Liver (tissue), 9 donors: Measurements from ENCODE around the gene MYL12B. TPM values are rescaled to one million over a fixed set of nuclear protein-coding genes. Genes with fewer than 3 reads are reported as not detected.

ENCODE experiments used
- DNase-seq: peaks from one replicate; pipeline ENCODE4 v3.0.0-alpha.2; 2017; ENCODE audit warnings: low spot score
- H3K27ac ChIP-seq, 2 donors: one replicate each; pipeline ENCODE4 v1.7.0; 2013; ENCODE audit warnings: inconsistent platforms in 2 of 2, low read length in 2 of 2, control low read depth in 1 of 2, low read depth in 1 of 2, mild to moderate bottlenecking in 1 of 2
- H3K27me3 ChIP-seq, 4 donors: one replicate each; pipeline versions ENCODE4 v1.6.1 to v1.7.0; 2013; ENCODE audit warnings: low read length in 3 of 4, inconsistent platforms in 1 of 4, mild to moderate bottlenecking in 1 of 4, moderate library complexity in 1 of 4; ENCODE audit not compliant: control insufficient read depth in 4 of 4, insufficient read depth in 4 of 4
- H3K36me3 ChIP-seq, 4 donors: one replicate each; pipeline versions ENCODE4 v1.6.1 to v1.7.0; 2013; ENCODE audit warnings: low read length in 3 of 4, mild to moderate bottlenecking in 3 of 4, low read depth in 1 of 4, moderate library complexity in 1 of 4; ENCODE audit not compliant: control insufficient read depth in 4 of 4, insufficient read depth in 3 of 4
- H3K4me1 ChIP-seq, 4 donors: one replicate each; pipeline versions ENCODE4 v1.6.1 to v1.7.0; 2013; ENCODE audit warnings: low read length in 3 of 4, mild to moderate bottlenecking in 3 of 4, moderate library complexity in 1 of 4; ENCODE audit not compliant: control insufficient read depth in 4 of 4, insufficient read depth in 4 of 4
- H3K4me3 ChIP-seq, 3 donors: one replicate each; pipeline versions ENCODE4 v1.6.1 to v1.7.0; 2013; ENCODE audit warnings: low read length in 3 of 3, control low read depth in 1 of 3, low read depth in 1 of 3, mild to moderate bottlenecking in 1 of 3
- H3K9ac ChIP-seq, 2 donors: one replicate each; pipeline ENCODE4 v1.7.0; 2013; ENCODE audit warnings: low read length in 2 of 2, mild to moderate bottlenecking in 2 of 2, moderate library complexity in 2 of 2, control low read depth in 1 of 2, low read depth in 1 of 2
- H3K9me3 ChIP-seq, 4 donors: one replicate each; pipeline versions ENCODE4 v1.6.1 to v1.7.0; 2013; ENCODE audit warnings: low read length in 3 of 4; ENCODE audit not compliant: control insufficient read depth in 4 of 4
- ATF3 ChIP-seq: IDR thresholded peaks from 2 replicates; pipeline ENCODE4 v1.6.1; 2016; ENCODE audit warnings: antibody characterized with exemption
- EGR1 ChIP-seq, 2 donors: IDR thresholded peaks; 2 replicates each; pipeline ENCODE4 v1.6.1; 2016 to 2018; ENCODE audit warnings: antibody characterized with exemption in 2 of 2, low read depth in 2 of 2
- FOXA2 ChIP-seq: IDR thresholded peaks from 2 replicates; pipeline ENCODE4 v1.6.1; 2016; ENCODE audit warnings: antibody characterized with exemption
- GABPA ChIP-seq, 2 donors: IDR thresholded peaks in 1 of 2; conservative IDR thresholded peaks in 1 of 2; 2 replicates each; pipeline ENCODE4 v1.6.1; 2016; ENCODE audit warnings: antibody characterized with exemption in 2 of 2, mild to moderate bottlenecking in 1 of 2, moderate library complexity in 1 of 2
- HNF4A ChIP-seq, 2 donors: conservative IDR thresholded peaks; 2 replicates each; pipeline ENCODE4 v1.6.1; 2016; ENCODE audit warnings: antibody characterized with exemption in 2 of 2, mild to moderate bottlenecking in 2 of 2
- JUND ChIP-seq, 2 donors: IDR thresholded peaks; 2 replicates each; pipeline ENCODE4 v1.6.1; 2016; ENCODE audit warnings: antibody characterized with exemption in 2 of 2
- NR2F2 ChIP-seq: IDR thresholded peaks from 2 replicates; pipeline ENCODE4 v1.6.1; 2016; ENCODE audit warnings: antibody characterized with exemption
- RAD21 ChIP-seq, 2 donors: IDR thresholded peaks; 2 replicates each; pipeline ENCODE4 v1.6.1; 2016; ENCODE audit warnings: antibody characterized with exemption in 2 of 2, mild to moderate bottlenecking in 2 of 2
- REST ChIP-seq: IDR thresholded peaks from 2 replicates; pipeline ENCODE4 v1.6.1; 2016; ENCODE audit warnings: antibody characterized with exemption, mild to moderate bottlenecking
- RXRA ChIP-seq, 2 donors: IDR thresholded peaks; 2 replicates each; pipeline ENCODE4 v1.6.1; 2017 to 2018; ENCODE audit warnings: antibody characterized with exemption in 2 of 2, mild to moderate bottlenecking in 1 of 2
- SP1 ChIP-seq: IDR thresholded peaks from 2 replicates; pipeline ENCODE4 v1.6.1; 2018; ENCODE audit warnings: antibody characterized with exemption, mild to moderate bottlenecking
- TAF1 ChIP-seq: conservative IDR thresholded peaks from 2 replicates; pipeline ENCODE4 v1.6.1; 2016; ENCODE audit warnings: antibody characterized with exemption, mild to moderate bottlenecking
- YY1 ChIP-seq: IDR thresholded peaks from 2 replicates; pipeline ENCODE4 v1.6.1; 2016; ENCODE audit warnings: antibody characterized with exemption, mild to moderate bottlenecking
- WGBS: extraction: QIAGEN DNeasy Blood & Tissue Kit; methylation state at CpG from one replicate; pipeline ENCODE4 v1.1.7; 2013; 5-methylcytosine and 5-hydroxymethylcytosine counted together
- polyA plus RNA-seq, 2 donors: library from polyadenylated mRNA; stranded (reverse) in 1 of 2; unstranded in 1 of 2; fragments of 200-250 nt in 1 of 2; fragments of >200 nt in 1 of 2; fragmentation: Nextera tagmentation in 1 of 2; extraction: Ambion mirVana in 1 of 2; gene quantifications; one replicate each; pipeline versions ENCODE4 v1.2.1 to v1.2.3, GENCODE V29; 2013 to 2015
- total RNA-seq, 2 donors: library from RNA; depleted of rRNA; stranded (reverse); fragments of >200 nt; gene quantifications; one replicate each; pipeline ENCODE4 v1.2.3, GENCODE V29; 2014
- TF ChIP-seq, protein P1 (sequence below): fragments of 150-350 bp; IDR thresholded peaks from 2 replicates; pipeline ENCODE4 v1.5.1; 2017; ENCODE audit warnings: improper control_type of control experiment, low read depth, low read length; ENCODE audit not compliant: missing input control
- TF ChIP-seq, protein P2 (sequence below): IDR thresholded peaks from 2 replicates; pipeline ENCODE4 v1.6.1; 2016; ENCODE audit warnings: antibody characterized with exemption
- TF ChIP-seq, protein P3 (sequence below): IDR thresholded peaks from 2 replicates; pipeline ENCODE4 v1.6.1; 2016; ENCODE audit warnings: antibody characterized with exemption
- donor health status: healthy.
- donor health status: healthy.
- donor health status: healthy.
- donor health status: healthy.
- donor health status: healthy.

The MYL12B gene
- total and polyA plus RNA-seq, 4 donors = 106 to 303 (median 155) TPM

GRCh38 chr18:3218819-3219218, 43.1 kb upstream of the MYL12B start:
- Histone ChIP-seq H3K4me1 (peaks cover 0 to 11% (median 4%) of the 10 kb centered on the region in 4 donors), H3K36me3 (peaks cover 0 to 3% (median 1%) of the 10 kb centered on the region in 4 donors), H3K27me3 (no peaks in the 10 kb centered on the region), H3K4me3 (peak overlapping the region in 2 of 3 donors; percentile 33 to 51), H3K9me3 (no peaks in the 10 kb centered on the region), H3K9ac (peak overlapping the region in 1 of 2 donors; percentile 86), H3K27ac (peak overlapping the region; percentile 11 to 23)
- TF ChIP-seq HNF4A (conservative IDR thresholded peaks at IDR 0.05) = peak; percentile 61 to 62
- peak; percentile 24 to 30 for TF ChIP-seq RXRA (IDR thresholded peaks at IDR 0.05)
- TF ChIP-seq YY1 = peak; percentile 26
- TF ChIP-seq, protein P1, sequence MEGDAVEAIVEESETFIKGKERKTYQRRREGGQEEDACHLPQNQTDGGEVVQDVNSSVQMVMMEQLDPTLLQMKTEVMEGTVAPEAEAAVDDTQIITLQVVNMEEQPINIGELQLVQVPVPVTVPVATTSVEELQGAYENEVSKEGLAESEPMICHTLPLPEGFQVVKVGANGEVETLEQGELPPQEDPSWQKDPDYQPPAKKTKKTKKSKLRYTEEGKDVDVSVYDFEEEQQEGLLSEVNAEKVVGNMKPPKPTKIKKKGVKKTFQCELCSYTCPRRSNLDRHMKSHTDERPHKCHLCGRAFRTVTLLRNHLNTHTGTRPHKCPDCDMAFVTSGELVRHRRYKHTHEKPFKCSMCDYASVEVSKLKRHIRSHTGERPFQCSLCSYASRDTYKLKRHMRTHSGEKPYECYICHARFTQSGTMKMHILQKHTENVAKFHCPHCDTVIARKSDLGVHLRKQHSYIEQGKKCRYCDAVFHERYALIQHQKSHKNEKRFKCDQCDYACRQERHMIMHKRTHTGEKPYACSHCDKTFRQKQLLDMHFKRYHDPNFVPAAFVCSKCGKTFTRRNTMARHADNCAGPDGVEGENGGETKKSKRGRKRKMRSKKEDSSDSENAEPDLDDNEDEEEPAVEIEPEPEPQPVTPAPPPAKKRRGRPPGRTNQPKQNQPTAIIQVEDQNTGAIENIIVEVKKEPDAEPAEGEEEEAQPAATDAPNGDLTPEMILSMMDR = no peak
- no peak for DNase-seq
- WGBS = 47% methylated on average over 2 of the region's 2 CpGs

GRCh38 chr18:3219241-3219630, 42.7 kb upstream of the MYL12B start:
- H3K9me3 ChIP-seq = no peaks in the 10 kb centered on the region
- H3K27ac ChIP-seq = peak overlapping the region; percentile 11 to 23
- peak overlapping the region in 1 of 2 donors; percentile 86 for H3K9ac ChIP-seq
- no peak for DNase-seq
- 47% methylated on average over 8 of the region's 8 CpGs for WGBS
- TF ChIP-seq SP1 = no peak
- TF ChIP-seq, protein P2, sequence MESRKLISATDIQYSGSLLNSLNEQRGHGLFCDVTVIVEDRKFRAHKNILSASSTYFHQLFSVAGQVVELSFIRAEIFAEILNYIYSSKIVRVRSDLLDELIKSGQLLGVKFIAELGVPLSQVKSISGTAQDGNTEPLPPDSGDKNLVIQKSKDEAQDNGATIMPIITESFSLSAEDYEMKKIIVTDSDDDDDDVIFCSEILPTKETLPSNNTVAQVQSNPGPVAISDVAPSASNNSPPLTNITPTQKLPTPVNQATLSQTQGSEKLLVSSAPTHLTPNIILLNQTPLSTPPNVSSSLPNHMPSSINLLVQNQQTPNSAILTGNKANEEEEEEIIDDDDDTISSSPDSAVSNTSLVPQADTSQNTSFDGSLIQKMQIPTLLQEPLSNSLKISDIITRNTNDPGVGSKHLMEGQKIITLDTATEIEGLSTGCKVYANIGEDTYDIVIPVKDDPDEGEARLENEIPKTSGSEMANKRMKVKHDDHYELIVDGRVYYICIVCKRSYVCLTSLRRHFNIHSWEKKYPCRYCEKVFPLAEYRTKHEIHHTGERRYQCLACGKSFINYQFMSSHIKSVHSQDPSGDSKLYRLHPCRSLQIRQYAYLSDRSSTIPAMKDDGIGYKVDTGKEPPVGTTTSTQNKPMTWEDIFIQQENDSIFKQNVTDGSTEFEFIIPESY = peak; percentile 18
- H3K4me3 ChIP-seq = peak overlapping the region in 2 of 3 donors; percentile 33 to 51
- peaks cover 0 to 3% (median 1%) of the 10 kb centered on the region in 4 donors for H3K36me3 ChIP-seq
- H3K4me1 ChIP-seq = peaks cover 2 to 11% (median 4%) of the 10 kb centered on the region in 4 donors
- no peaks in the 10 kb centered on the region for H3K27me3 ChIP-seq

GRCh38 chr18:3219631-3220335, 42.1 kb upstream of the MYL12B start, which contains the start of gene MYOM1:
TSS of gene MYOM1 (minus strand) at chr18:3219968. CDS start at chr18:3215223, 4,745 bp downstream.
- peaks cover 3 to 11% (median 4%) of the 10 kb centered on the region in 4 donors for H3K4me1 ChIP-seq
- H3K9me3 ChIP-seq = no peaks in the 10 kb centered on the region
- peaks cover 0 to 3% (median under 1%) of the 10 kb centered on the region in 4 donors for H3K36me3 ChIP-seq
- peak in 1 of 2 donors; percentile 59 for TF ChIP-seq RXRA (IDR thresholded peaks at IDR 0.05)
- TF ChIP-seq, protein P3, sequence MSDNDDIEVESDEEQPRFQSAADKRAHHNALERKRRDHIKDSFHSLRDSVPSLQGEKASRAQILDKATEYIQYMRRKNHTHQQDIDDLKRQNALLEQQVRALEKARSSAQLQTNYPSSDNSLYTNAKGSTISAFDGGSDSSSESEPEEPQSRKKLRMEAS = peak; percentile 31
- TF ChIP-seq GABPA (IDR thresholded peaks at IDR 0.05 in 1 of 2, conservative IDR thresholded peaks at IDR 0.05 in 1 of 2) = no peak
- no peak for TF ChIP-seq NR2F2
- peak; percentile 47 for TF ChIP-seq ATF3
- no peak for TF ChIP-seq RAD21 (IDR thresholded peaks at IDR 0.05)
- TF ChIP-seq REST = peak; percentile 74
- TF ChIP-seq FOXA2 = no peak
- peak in 1 of 2 donors; percentile 67 for TF ChIP-seq JUND (IDR thresholded peaks at IDR 0.05)
- no peak for TF ChIP-seq EGR1 (IDR thresholded peaks at IDR 0.05; ENCODE audit: low read depth in 2 of 2)
- peak; percentile 70 for TF ChIP-seq SP1
- TF ChIP-seq TAF1 = peak; percentile 96
- TF ChIP-seq HNF4A (conservative IDR thresholded peaks at IDR 0.05) = peak; percentile 40 to 51
- TF ChIP-seq YY1 = peak; percentile 46
- H3K27me3 ChIP-seq = no peaks in the 10 kb centered on the region
- no peak for DNase-seq
- WGBS = 59% methylated on average over 9 of the region's 9 CpGs
- peak within 1 kb of the TSS in 1 of 2 donors; percentile 86 for H3K9ac ChIP-seq
- H3K4me3 ChIP-seq = peak within 1 kb of the TSS; percentile 20 to 51 (median 33)
- peak within 1 kb of the TSS; percentile 11 to 23 for H3K27ac ChIP-seq
